GM18526 (cell line): ENCODE data around the gene ADGRL3.

Source experiments
- POLR2A ChIP-seq: IDR thresholded peaks from 3 replicates; pipeline ENCODE4 v1.6.1; 2011; ENCODE audit not compliant: insufficient read length; ENCODE audit errors: extremely low read depth

ADGRL3 gene

GRCh38 chr4:61231421-61231820, 31.3 kb downstream of the ADGRL3 start:
- no peak for TF ChIP-seq POLR2A

- TF ChIP-seq POLR2A = no peak
Measured at GRCh38 chr4:61239250-61239649, 39.1 kb downstream of the ADGRL3 start.

GRCh38 chr4:61243962-61244361, 43.8 kb downstream of the ADGRL3 start:
- no peak for TF ChIP-seq POLR2A

GRCh38 chr4:61245069-61245714, 45.1 kb downstream of the ADGRL3 start:
- no peak for TF ChIP-seq POLR2A

GRCh38 chr4:61246034-61246433, 45.9 kb downstream of the ADGRL3 start:
- no peak for TF ChIP-seq POLR2A

GRCh38 chr4:61248705-61249104, 48.6 kb downstream of the ADGRL3 start:
- no peak for TF ChIP-seq POLR2A

GRCh38 chr4:61251129-61251528, 51.0 kb downstream of the ADGRL3 start:
- no peak for TF ChIP-seq POLR2A

GRCh38 chr4:61254406-61254805, 54.3 kb downstream of the ADGRL3 start:
- TF ChIP-seq POLR2A = no peak

GRCh38 chr4:61273233-61273632, 73.1 kb downstream of the ADGRL3 start:
- TF ChIP-seq POLR2A = no peak

- no peak for TF ChIP-seq POLR2A
Measured at GRCh38 chr4:61274286-61274685, 74.2 kb downstream of the ADGRL3 start.

- TF ChIP-seq POLR2A = no peak
Measured at GRCh38 chr4:61275241-61275640, 75.1 kb downstream of the ADGRL3 start.

GRCh38 chr4:61276029-61276428, 75.9 kb downstream of the ADGRL3 start:
- TF ChIP-seq POLR2A = no peak

- no peak for TF ChIP-seq POLR2A
Measured at GRCh38 chr4:61277785-61278760, 77.9 kb downstream of the ADGRL3 start.

GRCh38 chr4:61292322-61292721, 92.2 kb downstream of the ADGRL3 start:
- TF ChIP-seq POLR2A = no peak

GRCh38 chr4:61293707-61294400, 93.7 kb downstream of the ADGRL3 start:
- TF ChIP-seq POLR2A = no peak

GRCh38 chr4:61294936-61295335, 94.8 kb downstream of the ADGRL3 start:
- TF ChIP-seq POLR2A = no peak
